DND-41 (cell line): ENCODE results near the gene FXYD6.

Source experiments
- EZH2 ChIP-seq: IDR thresholded peaks from 3 replicates; pipeline ENCODE4 v1.6.1; 2012; ENCODE audit warnings: borderline replicate concordance, low read depth, mild to moderate bottlenecking, moderate library complexity, low read length, inconsistent platforms; ENCODE audit not compliant: severe bottlenecking
- TF ChIP-seq, protein P1 (sequence below): IDR thresholded peaks from 2 replicates; pipeline ENCODE4 v1.5.1; 2012; ENCODE audit warnings: borderline replicate concordance, low read length, moderate library complexity, mild to moderate bottlenecking; ENCODE audit not compliant: poor library complexity, severe bottlenecking; ENCODE audit errors: extremely low read depth

DNA sequence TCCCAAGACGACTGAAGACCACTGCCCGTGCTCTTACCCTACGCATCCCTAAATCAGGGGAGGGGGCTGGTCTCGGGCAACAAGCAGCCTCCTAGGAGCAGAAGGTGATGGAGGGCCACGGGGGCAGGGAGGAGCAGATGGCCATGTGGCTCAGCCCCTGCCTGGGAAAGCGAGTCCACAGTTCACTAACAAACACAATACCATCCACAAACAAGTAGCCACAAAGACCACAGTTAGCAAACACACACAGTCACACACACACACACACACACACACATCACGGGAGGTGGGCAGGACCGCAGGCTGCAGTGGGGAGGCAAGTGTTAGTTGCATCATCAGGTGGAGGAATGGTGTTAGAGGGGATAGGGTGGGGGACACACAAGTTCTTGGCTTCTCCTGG lies 38.7 kb downstream of the FXYD6 start:
- TF ChIP-seq, protein P1, sequence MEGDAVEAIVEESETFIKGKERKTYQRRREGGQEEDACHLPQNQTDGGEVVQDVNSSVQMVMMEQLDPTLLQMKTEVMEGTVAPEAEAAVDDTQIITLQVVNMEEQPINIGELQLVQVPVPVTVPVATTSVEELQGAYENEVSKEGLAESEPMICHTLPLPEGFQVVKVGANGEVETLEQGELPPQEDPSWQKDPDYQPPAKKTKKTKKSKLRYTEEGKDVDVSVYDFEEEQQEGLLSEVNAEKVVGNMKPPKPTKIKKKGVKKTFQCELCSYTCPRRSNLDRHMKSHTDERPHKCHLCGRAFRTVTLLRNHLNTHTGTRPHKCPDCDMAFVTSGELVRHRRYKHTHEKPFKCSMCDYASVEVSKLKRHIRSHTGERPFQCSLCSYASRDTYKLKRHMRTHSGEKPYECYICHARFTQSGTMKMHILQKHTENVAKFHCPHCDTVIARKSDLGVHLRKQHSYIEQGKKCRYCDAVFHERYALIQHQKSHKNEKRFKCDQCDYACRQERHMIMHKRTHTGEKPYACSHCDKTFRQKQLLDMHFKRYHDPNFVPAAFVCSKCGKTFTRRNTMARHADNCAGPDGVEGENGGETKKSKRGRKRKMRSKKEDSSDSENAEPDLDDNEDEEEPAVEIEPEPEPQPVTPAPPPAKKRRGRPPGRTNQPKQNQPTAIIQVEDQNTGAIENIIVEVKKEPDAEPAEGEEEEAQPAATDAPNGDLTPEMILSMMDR = no peak
- TF ChIP-seq EZH2 = no peak
